HG03159 (cell line): ENCODE measurements around the gene RBM28.

Experiments
- ATAC-seq: cut with Tn5 transposase; IDR thresholded peaks from one replicate; pipeline ENCODE4 v1.9.1; 2021; ENCODE audit warnings: mild to moderate bottlenecking, moderate library complexity; ENCODE audit not compliant: unreplicated experiment

The RBM28 gene

GRCh38 chr7:128343554-128344430 lies at the start of gene RBM28:
TSS of gene RBM28 (minus strand) at chr7:128343908. CDS start at chr7:128343793, 115 bp downstream.
- peak; percentile 91 for ATAC-seq

- ATAC-seq = no peak
Observed at GRCh38 chr7:128392446-128393327, 49.0 kb upstream of the RBM28 start.

- no peak for ATAC-seq
Observed at GRCh38 chr7:128391805-128392204, 48.1 kb upstream of the RBM28 start.

GRCh38 chr7:128390871-128391565 lies 47.3 kb upstream of the RBM28 start:
- ATAC-seq = no peak

- ATAC-seq = no peak
Observed at GRCh38 chr7:128389618-128390329, 46.1 kb upstream of the RBM28 start.

- ATAC-seq = no peak
Observed at GRCh38 chr7:128389085-128389617, 45.4 kb upstream of the RBM28 start.

- ATAC-seq = no peak
Observed at GRCh38 chr7:128388145-128388485, 44.4 kb upstream of the RBM28 start.

GRCh38 chr7:128387216-128388144 lies 43.8 kb upstream of the RBM28 start:
- ATAC-seq = no peak

GRCh38 chr7:128385988-128386925 lies 42.5 kb upstream of the RBM28 start:
- ATAC-seq = no peak

- no peak for ATAC-seq
Observed at GRCh38 chr7:128384726-128385125, 41.0 kb upstream of the RBM28 start.

GRCh38 chr7:128383776-128384175 lies 40.1 kb upstream of the RBM28 start:
- ATAC-seq = no peak

- ATAC-seq = no peak
Observed at GRCh38 chr7:128381161-128381821, 37.6 kb upstream of the RBM28 start.

GRCh38 chr7:128380483-128381106 lies 36.9 kb upstream of the RBM28 start:
- ATAC-seq = no peak

- ATAC-seq = no peak
Observed at GRCh38 chr7:128379900-128380479, 36.3 kb upstream of the RBM28 start.

- ATAC-seq = no peak
Observed at GRCh38 chr7:128378637-128379036, 34.9 kb upstream of the RBM28 start.

GRCh38 chr7:128376077-128376476 lies 32.4 kb upstream of the RBM28 start:
- no peak for ATAC-seq

GRCh38 chr7:128374041-128374440 lies 30.3 kb upstream of the RBM28 start:
- no peak for ATAC-seq
